Measurements from ENCODE around the gene CASS4. TPM values are rescaled to one million over a fixed set of nuclear protein-coding genes. Genes with fewer than 3 reads are reported as not detected.

Gene CASS4
- total RNA-seq, 1 donor from 2014 or later: 0.16 TPM

GRCh38 chr20:56440346-56441007 is 28.4 kb downstream of the CASS4 start:
- DNase-seq (ENCODE audit: low read depth, low spot score): no peak
- no peak for TF ChIP-seq CTCF (conservative IDR thresholded peaks at IDR 0.05)
- Mint-ChIP-seq H3K27ac (ENCODE audit: unreplicated experiment) (peak overlapping the region; percentile 59), H3K4me1 (no peaks in the 10 kb centered on the region), H3K27me3 (ENCODE audit: low read depth) (no peaks in the 10 kb centered on the region), H3K4me3 (no peak overlapping the region), H3K36me3 (ENCODE audit: low read depth) (no peaks in the 10 kb centered on the region), H3K9me3 (no peaks in the 10 kb centered on the region)

- Mint-ChIP-seq H3K27ac (ENCODE audit: unreplicated experiment) (peak overlapping the region; percentile 77), H3K9me3 (no peaks in the 10 kb centered on the region), H3K27me3 (ENCODE audit: low read depth) (no peaks in the 10 kb centered on the region), H3K4me1 (no peaks in the 10 kb centered on the region), H3K36me3 (ENCODE audit: low read depth) (no peaks in the 10 kb centered on the region), H3K4me3 (no peak overlapping the region)
- TF ChIP-seq CTCF (conservative IDR thresholded peaks at IDR 0.05): no peak
- no peak for DNase-seq (ENCODE audit: low read depth, low spot score)
Observed at GRCh38 chr20:56442389-56443365, 30.6 kb downstream of the CASS4 start.

GRCh38 chr20:56443654-56444540 is 31.8 kb downstream of the CASS4 start:
- no peak for TF ChIP-seq CTCF (conservative IDR thresholded peaks at IDR 0.05)
- Mint-ChIP-seq H3K9me3 (no peaks in the 10 kb centered on the region), H3K27me3 (ENCODE audit: low read depth) (no peaks in the 10 kb centered on the region), H3K36me3 (ENCODE audit: low read depth) (no peaks in the 10 kb centered on the region), H3K4me3 (no peak overlapping the region), H3K4me1 (no peaks in the 10 kb centered on the region), H3K27ac (ENCODE audit: unreplicated experiment) (no peak overlapping the region)
- no peak for DNase-seq (ENCODE audit: low read depth, low spot score)

- Mint-ChIP-seq H3K4me3 (no peak overlapping the region), H3K4me1 (no peaks in the 10 kb centered on the region)
- no peak for TF ChIP-seq CTCF (conservative IDR thresholded peaks at IDR 0.05)
Observed at GRCh38 chr20:56445130-56445529, 33.1 kb downstream of the CASS4 start.

GRCh38 chr20:56445540-56445939 is 33.5 kb downstream of the CASS4 start:
- Mint-ChIP-seq H3K27ac (ENCODE audit: unreplicated experiment) (peak overlapping the region; percentile 9), H3K4me1 (no peaks in the 10 kb centered on the region), H3K36me3 (ENCODE audit: low read depth) (no peaks in the 10 kb centered on the region), H3K27me3 (ENCODE audit: low read depth) (no peaks in the 10 kb centered on the region), H3K4me3 (no peak overlapping the region), H3K9me3 (no peaks in the 10 kb centered on the region)
- TF ChIP-seq CTCF (conservative IDR thresholded peaks at IDR 0.05): no peak
- no peak for DNase-seq (ENCODE audit: low read depth, low spot score)

More at GRCh38 chr20:56445130-56445529, 33.1 kb downstream of the CASS4 start:
- DNase-seq (ENCODE audit: low read depth, low spot score): no peak
- H3K27ac Mint-ChIP-seq (ENCODE audit: unreplicated experiment): peak overlapping the region; percentile 9
- no peaks in the 10 kb centered on the region for H3K9me3 Mint-ChIP-seq
- no peaks in the 10 kb centered on the region for H3K36me3 Mint-ChIP-seq (ENCODE audit: low read depth)
- no peaks in the 10 kb centered on the region for H3K27me3 Mint-ChIP-seq (ENCODE audit: low read depth)

Measured in neural crest cell (in vitro differentiated cells).